Stimulated activated CD4-positive, alpha-beta T cell treated with anti-CD3 and anti-CD28 coated beads, TNF-alpha, amount 100 ng/mL, for 4 hours (primary cell): ENCODE data around the gene UHRF1.
"Not testable (repeated sequence)": the region's sequence is repeated elsewhere in the genome, so short reads cannot be mapped to it uniquely, and the experiment has no call there.

Experiments used
- DNase-seq, 3 experiments: peaks; one replicate each; pipeline ENCODE4 v3.0.0-alpha.2; 2020; ENCODE audit warnings: low read depth in 3 of 3

UHRF1 gene

GRCh38 chr19:4971816-4972495 lies 62.7 kb downstream of the UHRF1 start:
- DNase-seq, result no peak

- no peak for DNase-seq
Measured at GRCh38 chr19:4972509-4973230, 63.4 kb downstream of the UHRF1 start.

GRCh38 chr19:4974880-4975469 lies 65.7 kb downstream of the UHRF1 start:
- no peak for DNase-seq

GRCh38 chr19:4975601-4976000 lies 66.3 kb downstream of the UHRF1 start:
- DNase-seq, result not testable (repeated sequence)

DNA sequence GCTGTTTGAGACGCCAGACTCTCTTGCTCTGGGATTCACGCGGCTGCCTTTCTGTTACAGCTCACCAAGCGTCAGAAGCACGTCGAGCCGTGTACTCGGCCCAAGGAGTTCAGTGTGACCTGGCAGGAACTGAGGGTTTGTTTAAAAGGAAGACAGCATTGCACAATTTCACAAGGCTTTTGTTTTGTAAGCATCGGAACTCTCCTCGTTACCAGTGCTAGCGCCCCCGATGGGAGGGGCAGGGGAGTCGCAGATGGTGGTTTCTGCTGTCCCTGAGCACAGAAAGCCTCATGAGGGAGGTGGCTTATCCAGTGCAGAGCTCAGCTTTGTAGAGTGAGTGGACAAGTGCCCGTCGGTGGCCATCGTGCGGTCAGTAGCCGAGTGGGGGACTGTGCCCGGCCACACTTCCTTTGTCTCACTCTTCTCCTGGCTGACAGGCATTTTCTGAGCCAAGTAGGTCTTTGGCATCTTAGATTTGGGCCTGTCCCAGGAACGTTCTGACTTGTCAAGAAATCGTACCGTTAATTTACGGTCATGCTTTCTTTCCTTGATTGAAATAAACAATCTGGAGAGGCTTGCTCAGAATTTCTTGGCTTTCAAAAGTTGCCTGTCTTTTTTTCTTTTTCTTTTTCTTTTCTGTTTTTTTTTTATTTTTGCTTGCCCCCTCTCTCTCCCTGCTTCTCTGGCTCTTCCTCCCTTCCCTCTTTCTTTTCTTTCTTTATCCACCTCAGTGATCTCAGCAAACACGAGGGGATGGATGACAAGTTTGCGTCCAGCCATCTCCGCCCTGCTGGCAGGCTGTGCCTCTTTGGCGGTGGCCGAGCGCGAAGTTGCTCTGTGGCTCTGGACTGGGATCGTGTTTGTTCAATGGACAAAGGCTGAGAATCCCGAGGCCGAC lies 67.3 kb downstream of the UHRF1 start:
- no peak for DNase-seq

GRCh38 chr19:4977299-4978174 lies 68.2 kb downstream of the UHRF1 start:
- DNase-seq, result no peak

- DNase-seq, result no peak
Measured at GRCh38 chr19:4979211-4979807, 70.0 kb downstream of the UHRF1 start.

DNA sequence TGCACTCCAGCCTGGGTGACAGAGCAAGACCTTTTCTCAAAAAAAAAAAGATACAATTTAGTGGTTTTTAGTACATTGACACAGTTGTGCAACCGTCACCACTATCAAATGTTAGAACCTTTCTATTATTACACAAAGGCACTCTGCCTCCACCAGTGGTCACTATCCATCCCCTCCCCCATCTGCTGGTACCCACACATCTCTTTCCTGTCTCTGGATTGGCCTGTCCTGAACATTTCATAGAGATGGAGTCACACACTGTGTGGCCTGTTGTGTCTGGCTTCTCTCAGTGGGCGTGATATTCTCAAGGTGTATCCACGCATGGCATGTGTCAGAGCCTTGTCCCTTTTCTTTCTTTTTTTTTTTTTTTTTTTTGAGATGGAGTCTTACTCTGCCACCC lies 70.8 kb downstream of the UHRF1 start:
- no peak for DNase-seq

GRCh38 chr19:4980838-4981680 lies 71.8 kb downstream of the UHRF1 start:
- DNase-seq, result no peak

DNA sequence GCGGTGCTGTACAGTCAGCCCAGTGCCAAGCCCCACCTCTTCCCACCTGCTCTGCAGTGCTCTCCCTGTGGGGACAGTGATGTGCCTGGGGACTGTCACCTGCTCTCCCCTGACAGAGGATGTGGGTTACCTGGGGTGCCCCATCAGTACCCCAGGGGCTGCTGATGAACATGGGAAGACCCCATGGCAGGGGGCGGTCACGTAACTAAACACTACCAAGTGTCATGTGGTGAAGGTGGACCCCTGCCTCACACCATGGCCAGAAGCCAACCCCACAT lies 72.3 kb downstream of the UHRF1 start:
- DNase-seq, result no peak

- DNase-seq, result no peak
Measured at GRCh38 chr19:4983346-4984105, 74.2 kb downstream of the UHRF1 start.

- DNase-seq, result no peak
Measured at GRCh38 chr19:4984106-4984380, 74.7 kb downstream of the UHRF1 start.

GRCh38 chr19:4984438-4984990 lies 75.2 kb downstream of the UHRF1 start:
- no peak for DNase-seq

GRCh38 chr19:4985551-4985991 lies 76.3 kb downstream of the UHRF1 start:
- no peak for DNase-seq

DNA sequence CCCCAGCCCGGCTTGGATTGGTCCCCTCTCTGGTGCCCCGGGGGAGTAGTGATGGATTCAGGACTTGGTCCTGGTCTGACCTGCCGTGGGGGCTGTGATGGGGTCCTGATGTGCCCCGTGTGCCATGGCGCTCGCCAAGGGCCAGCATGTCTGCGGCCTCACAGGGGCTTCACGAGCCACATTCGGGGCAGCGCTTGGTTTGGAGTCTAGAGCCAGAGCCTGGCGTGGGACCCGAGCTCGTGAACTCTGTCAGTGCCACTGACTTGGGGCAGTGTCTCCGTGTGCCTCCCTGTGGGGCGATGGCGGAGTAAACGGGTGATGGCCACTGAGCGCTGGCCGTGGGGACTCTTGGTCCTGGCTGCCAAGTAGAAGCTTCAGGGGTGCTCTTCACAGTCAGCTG lies 76.8 kb downstream of the UHRF1 start:
- no peak for DNase-seq

GRCh38 chr19:4986471-4986891 lies 77.2 kb downstream of the UHRF1 start:
- no peak for DNase-seq

DNA sequence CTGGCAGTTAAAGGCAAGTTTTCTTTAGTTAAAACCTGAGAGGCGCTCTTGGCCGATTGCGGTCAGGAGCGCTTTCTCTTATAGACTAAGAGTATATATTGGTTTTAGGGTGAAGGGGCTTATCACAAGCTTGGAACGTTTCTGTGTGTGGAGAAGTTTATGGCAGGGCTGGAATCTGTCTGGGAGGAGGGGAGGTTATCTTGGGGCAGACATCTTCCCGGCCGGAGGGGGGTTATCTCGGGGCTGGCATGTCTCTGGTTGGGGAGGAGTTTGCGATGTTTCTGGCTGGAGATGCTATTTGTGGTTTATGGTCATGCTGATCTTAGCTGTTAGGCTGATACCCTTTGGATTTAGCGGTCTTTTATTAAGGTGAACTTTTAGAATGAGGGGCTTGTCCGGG lies 78.0 kb downstream of the UHRF1 start:
- DNase-seq, result no peak

- DNase-seq, result no peak
Measured at GRCh38 chr19:4987692-4988370, 78.5 kb downstream of the UHRF1 start.
